Endothelial cell of umbilical vein (primary cell): ENCODE results near the gene RBPJ. TPM values are rescaled to one million over a fixed set of nuclear protein-coding genes. Genes with fewer than 3 reads are reported as not detected.

ENCODE experiments used
- BruUV-seq: library from RNA; stranded (reverse); fragments of 400-500 nt; replicated peaks from 2 replicates; lab custom pipeline; 2021; lab: Mats Ljungman, UMichigan
- CTCF ChIA-PET: fragments of 300-600, 350-600 bp; sonication (Branson Sonifier 250); formaldehyde crosslinking; loops from one replicate; lab custom pipeline; 2021; ENCODE audit warnings: antibody characterized with exemption, inconsistent platforms; lab: Charles Lee
- POLR2A ChIA-PET: fragments of 300-600, 350-600 bp; sonication (Branson Sonifier 250); formaldehyde crosslinking; loops from one replicate; lab custom pipeline; 2021; ENCODE audit warnings: antibody characterized with exemption, inconsistent platforms; lab: Charles Lee
- DNase-seq: peaks from one replicate; pipeline ENCODE4 v3.0.0-alpha.2; 2011; ENCODE audit warnings: low read depth, low spot score
- FAIRE-seq: peaks from 2 replicates; lab custom pipeline; 2011; peaks lifted over from hg19 to GRCh38; lab: Jason Lieb, UNC
- H2AFZ ChIP-seq: 2 replicates; pipeline ENCODE4 v1.6.0; 2012; ENCODE audit warnings: low read depth, low read length, control low read depth, inconsistent platforms
- H3K27ac ChIP-seq: 2 replicates; pipeline ENCODE4 v1.5.1; 2011; ENCODE audit warnings: low read depth, mild to moderate bottlenecking, control low read depth, low read length, moderate library complexity; ENCODE audit not compliant: insufficient read depth
- H3K27me3 ChIP-seq, 2 experiments: 2 replicates each; pipeline versions ENCODE4 v1.6.0 to v1.6.1; 2011; ENCODE audit warnings: low read length in 2 of 2, mixed read lengths in 1 of 2; ENCODE audit not compliant: control insufficient read depth in 2 of 2, insufficient read depth in 2 of 2
- H3K36me3 ChIP-seq, 2 experiments: 2 replicates in 1 of 2; 3 replicates in 1 of 2; pipeline ENCODE4 v1.5.1; 2011; ENCODE audit warnings: low read length in 2 of 2, mild to moderate bottlenecking in 1 of 2, moderate library complexity in 1 of 2; ENCODE audit not compliant: control insufficient read depth in 2 of 2, insufficient read depth in 2 of 2; ENCODE audit errors: extremely low read depth in 1 of 2
- H3K4me1 ChIP-seq: 3 replicates; pipeline ENCODE4 v1.5.1; 2011; ENCODE audit warnings: mild to moderate bottlenecking, low read length; ENCODE audit not compliant: control insufficient read depth, insufficient read depth; ENCODE audit errors: extremely low read depth
- H3K4me2 ChIP-seq: 2 replicates; pipeline ENCODE4 v1.6.1; 2011; ENCODE audit warnings: low read length, control low read depth, mixed read lengths; ENCODE audit not compliant: insufficient read depth
- H3K4me3 ChIP-seq, 3 experiments: fragments of 200-600 bp in 1 of 3; sonication (generic), shearing (Covaris generic) in 1 of 3; replicated peaks in 1 of 3; 2 replicates each; pipeline ENCODE4 v1.5.1; 2011 to 2016; ENCODE audit warnings: control low read depth in 3 of 3, low read length in 3 of 3, mild to moderate bottlenecking in 2 of 3, inconsistent platforms in 1 of 3, low read depth in 1 of 3, moderate library complexity in 1 of 3; ENCODE audit not compliant: insufficient read depth in 1 of 3
- H3K79me2 ChIP-seq: 2 replicates; pipeline ENCODE4 v1.6.0; 2012; ENCODE audit warnings: low read length, inconsistent platforms; ENCODE audit not compliant: control insufficient read depth, insufficient read depth
- H3K9ac ChIP-seq: replicated peaks from 2 replicates; pipeline ENCODE3; 2011; ENCODE audit warnings: low read length, control low read depth; ENCODE audit not compliant: insufficient read depth; ENCODE audit errors: extremely low read depth
- H3K9me1 ChIP-seq: replicated peaks from 3 replicates; pipeline ENCODE4 v1.6.0; 2011; ENCODE audit warnings: mild to moderate bottlenecking, low read length; ENCODE audit not compliant: control insufficient read depth, insufficient read depth; ENCODE audit errors: extremely low read depth
- H3K9me3 ChIP-seq: replicated peaks from 2 replicates; pipeline ENCODE4 v1.5.1; 2012; ENCODE audit warnings: low read length, inconsistent platforms; ENCODE audit not compliant: control insufficient read depth, insufficient read depth
- H4K20me1 ChIP-seq: replicated peaks from 2 replicates; pipeline ENCODE3; 2011; ENCODE audit warnings: mild to moderate bottlenecking, low read length; ENCODE audit not compliant: control insufficient read depth, insufficient read depth; ENCODE audit errors: extremely low read depth
- EZH2 ChIP-seq: IDR thresholded peaks from 2 replicates; pipeline ENCODE4 v1.6.1; 2012; ENCODE audit warnings: borderline replicate concordance, low read depth, mild to moderate bottlenecking, moderate library complexity, low read length, inconsistent platforms; ENCODE audit not compliant: severe bottlenecking
- FOS ChIP-seq: IDR thresholded peaks from 2 replicates; pipeline ENCODE4 v1.6.1; 2011; ENCODE audit warnings: mild to moderate bottlenecking, low read length, moderate library complexity, borderline replicate concordance; ENCODE audit not compliant: insufficient read depth
- GATA2 ChIP-seq: IDR thresholded peaks from 2 replicates; pipeline ENCODE4 v1.7.0; 2011; ENCODE audit warnings: low read depth, mild to moderate bottlenecking, moderate library complexity, mixed read lengths, low read length; ENCODE audit not compliant: insufficient read length, insufficient read depth
- JUN ChIP-seq: IDR thresholded peaks from 2 replicates; pipeline ENCODE4 v1.6.1; 2011; ENCODE audit warnings: borderline replicate concordance, low read depth; ENCODE audit not compliant: insufficient read length, insufficient read depth
- MYC ChIP-seq: IDR thresholded peaks from one replicate; pipeline ENCODE4 v1.6.1; 2011; ENCODE audit warnings: mild to moderate bottlenecking, low read depth, low read length
- POLR2A ChIP-seq: IDR thresholded peaks from 2 replicates; pipeline ENCODE4 v1.6.1; 2012; ENCODE audit warnings: low read depth, mild to moderate bottlenecking, control low read depth, low read length
- POLR2AphosphoS5 ChIP-seq: IDR thresholded peaks from 2 replicates; pipeline ENCODE4 v1.6.1; 2012; ENCODE audit warnings: low read depth, mild to moderate bottlenecking, control low read depth, low read length, moderate library complexity; ENCODE audit not compliant: insufficient read depth
- dilution Hi-C: fragments of 300-500 bp; cut with MboI; formaldehyde crosslinking; loops from one replicate; pipeline ENCODE4 v1.15.0; 2019; ENCODE audit warnings: low sequenced_read_pairs; ENCODE audit not compliant: extremely low pct_ligation_motif_present
- intact Hi-C: fragments of 100-400 bp; cut with micrococcal nuclease; formaldehyde crosslinking; loops from one replicate; pipeline ENCODE4 v1.10.0; 2022
- polyA plus RNA-seq, 4 experiments: library from polyadenylated mRNA; depleted of rRNA in 3 of 4; stranded (reverse) in 3 of 4; unstranded in 1 of 4; fragments of >200 nt; gene quantifications; 2 replicates each; pipeline versions ENCODE4 v1.2.1 to v1.2.3, GENCODE V29; 2011 to 2012; ENCODE audit warnings: missing spikeins in 1 of 4
- total RNA-seq: library from RNA; stranded (reverse); gene quantifications from 2 replicates; pipeline ENCODE4 v1.2.3, GENCODE V29; 2021
- TF ChIP-seq, protein P1 (sequence below), 2 donors: IDR thresholded peaks; 1 replicate in 1 of 2; 2 replicates in 1 of 2; pipeline ENCODE4 v1.5.1; 2011; ENCODE audit warnings: low read length in 2 of 2, mild to moderate bottlenecking in 2 of 2, moderate library complexity in 2 of 2, control low read depth in 1 of 2, inconsistent platforms in 1 of 2, low read depth in 1 of 2; ENCODE audit not compliant: insufficient read depth in 1 of 2; ENCODE audit errors: extremely low read depth in 1 of 2
- TF ChIP-seq, protein P2 (sequence below): IDR thresholded peaks from 2 replicates; pipeline ENCODE4 v1.6.1; 2011; ENCODE audit not compliant: insufficient read depth, insufficient read length

Gene RBPJ
- total and polyA plus RNA-seq, 2 donors (not counting 3 experiments of a cell fraction or from before 2014, with no cell fraction given): 17.0 to 42.9 TPM

DNA sequence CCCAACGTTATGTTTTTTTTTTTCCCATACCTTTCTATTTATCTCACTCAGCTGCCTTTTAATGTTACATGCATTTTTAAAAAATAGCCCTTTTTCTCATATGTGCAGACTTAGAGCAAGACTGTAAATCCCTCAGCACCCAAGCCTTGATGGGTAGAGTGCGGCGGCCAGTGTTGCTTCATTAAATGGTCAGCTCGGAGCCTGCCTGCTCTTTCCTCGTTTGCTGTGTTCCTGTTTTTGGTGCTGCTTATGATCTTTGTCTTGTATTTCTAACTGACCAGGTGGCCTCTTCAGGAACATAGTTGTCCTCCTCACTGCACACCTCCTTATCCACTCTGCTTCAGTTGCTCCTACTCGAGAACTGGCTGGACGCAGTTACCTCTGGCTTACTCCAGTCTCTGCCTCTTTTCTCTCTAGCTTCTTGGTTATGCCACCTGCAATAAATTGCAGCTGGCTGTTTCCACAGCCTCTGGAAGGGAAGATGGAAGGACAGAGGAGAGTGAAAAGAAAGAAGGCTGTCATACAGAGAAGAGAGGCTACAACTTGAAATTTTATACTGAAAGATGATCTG is 10.7 kb downstream of the RBPJ start:
- Histone ChIP-seq H3K4me2 (no peak overlapping the region), H3K36me3 (no peaks in the 10 kb centered on the region), H3K9me3 (no peaks in the 10 kb centered on the region), H3K4me3 (no peak overlapping the region), H3K27me3 (no peaks in the 10 kb centered on the region), H4K20me1 (peaks cover 15% of the 10 kb centered on the region), H3K9ac (no peak overlapping the region), H3K27ac (no peak overlapping the region), H3K79me2 (peaks cover 81% of the 10 kb centered on the region), H2AFZ (no peak overlapping the region), H3K9me1 (no peaks in the 10 kb centered on the region), H3K4me1 (no peaks in the 10 kb centered on the region)
- no TSS peak for BruUV-seq
- DNase-seq (no peak), FAIRE-seq (no peak)
- TF ChIP-seq POLR2AphosphoS5: no peak
- TF ChIP-seq JUN: no peak
- no peak for TF ChIP-seq EZH2
- no peak for TF ChIP-seq POLR2A
- TF ChIP-seq MYC: no peak
- no peak for TF ChIP-seq GATA2
- TF ChIP-seq FOS: no peak
- TF ChIP-seq, protein P1, sequence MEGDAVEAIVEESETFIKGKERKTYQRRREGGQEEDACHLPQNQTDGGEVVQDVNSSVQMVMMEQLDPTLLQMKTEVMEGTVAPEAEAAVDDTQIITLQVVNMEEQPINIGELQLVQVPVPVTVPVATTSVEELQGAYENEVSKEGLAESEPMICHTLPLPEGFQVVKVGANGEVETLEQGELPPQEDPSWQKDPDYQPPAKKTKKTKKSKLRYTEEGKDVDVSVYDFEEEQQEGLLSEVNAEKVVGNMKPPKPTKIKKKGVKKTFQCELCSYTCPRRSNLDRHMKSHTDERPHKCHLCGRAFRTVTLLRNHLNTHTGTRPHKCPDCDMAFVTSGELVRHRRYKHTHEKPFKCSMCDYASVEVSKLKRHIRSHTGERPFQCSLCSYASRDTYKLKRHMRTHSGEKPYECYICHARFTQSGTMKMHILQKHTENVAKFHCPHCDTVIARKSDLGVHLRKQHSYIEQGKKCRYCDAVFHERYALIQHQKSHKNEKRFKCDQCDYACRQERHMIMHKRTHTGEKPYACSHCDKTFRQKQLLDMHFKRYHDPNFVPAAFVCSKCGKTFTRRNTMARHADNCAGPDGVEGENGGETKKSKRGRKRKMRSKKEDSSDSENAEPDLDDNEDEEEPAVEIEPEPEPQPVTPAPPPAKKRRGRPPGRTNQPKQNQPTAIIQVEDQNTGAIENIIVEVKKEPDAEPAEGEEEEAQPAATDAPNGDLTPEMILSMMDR (IDR thresholded peaks at IDR 0.05; ENCODE audit: extremely low read depth in 1 of 2, insufficient read depth in 1 of 2, low read depth in 1 of 2, low read length in 2 of 2): no peak
- TF ChIP-seq, protein P2, sequence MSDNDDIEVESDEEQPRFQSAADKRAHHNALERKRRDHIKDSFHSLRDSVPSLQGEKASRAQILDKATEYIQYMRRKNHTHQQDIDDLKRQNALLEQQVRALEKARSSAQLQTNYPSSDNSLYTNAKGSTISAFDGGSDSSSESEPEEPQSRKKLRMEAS: no peak
- ChIA-PET CTCF (interaction anchor here (1.2 to 8.2 kb wide), 16 partner anchors 12 to 678 kb away, joined by 3 to 259 read pairs (median 10); partner anchors contain the start of gene RBPJ), POLR2A (no interaction called here)
- dilution Hi-C loops (no loop called here), intact Hi-C loops (loop anchor here (2.0 kb wide), 1 partner anchor 389 kb away; no protein-coding TSS in a partner anchor)
